OCI-LY1 (cell line): Measurements from ENCODE around the gene PXK.

Source experiments
- CTCF ChIP-seq: fragments of 200-600 bp; sonication (generic), shearing (Covaris generic); IDR thresholded peaks from 2 replicates; pipeline ENCODE4 v1.5.1; 2017; ENCODE audit warnings: mild to moderate bottlenecking, antibody characterized with exemption, low read length, moderate library complexity, mixed read lengths
- EZH2 ChIP-seq: fragments of 200-600 bp; sonication (generic), shearing (Covaris generic); IDR thresholded peaks from 2 replicates; pipeline ENCODE4 v1.8.0; 2017; ENCODE audit warnings: borderline replicate concordance, mixed run types, mild to moderate bottlenecking, antibody characterized with exemption, low read length, moderate library complexity, mixed read lengths

GRCh38 chr3:58337190-58337589 lies 4.5 kb downstream of the PXK start:
- TF ChIP-seq CTCF (no peak), EZH2 (no peak)
